NCI-H128 (cell line): ENCODE results near the gene HPX.
"Not testable (repeated sequence)": the region's sequence is repeated elsewhere in the genome, so short reads cannot be mapped to it uniquely, and the experiment has no call there.

ENCODE experiments used
- DNase-seq: peaks from one replicate; lab custom pipeline; 2025; ENCODE audit not compliant: unreplicated experiment; lab: John Stamatoyannopoulos, UW

HPX gene

GRCh38 chr11:6393989-6394670 lies 46.7 kb downstream of the HPX start:
- no peak for DNase-seq

GRCh38 chr11:6392251-6392650 lies 48.5 kb downstream of the HPX start:
- not testable (repeated sequence) for DNase-seq

- no peak for DNase-seq
Observed at GRCh38 chr11:6391537-6392134, 49.2 kb downstream of the HPX start.

- no peak for DNase-seq
Observed at GRCh38 chr11:6390718-6391469, 49.9 kb downstream of the HPX start.

- peak; percentile 80 for DNase-seq
Observed at GRCh38 chr11:6389905-6390717, 50.7 kb downstream of the HPX start, which contains the start of gene SMPD1. SMPD1 (plus strand) TSS chr11:6390474; CDS start chr11:6390599, 125 bp downstream.

- DNase-seq = no peak
Observed at GRCh38 chr11:6388748-6389147, 52.0 kb downstream of the HPX start.

GRCh38 chr11:6387811-6388599 lies 52.8 kb downstream of the HPX start:
- no peak for DNase-seq

GRCh38 chr11:6385046-6385777 lies 55.6 kb downstream of the HPX start:
- DNase-seq = no peak
